Subcutaneous adipose tissue (tissue), 4 donors: ENCODE results near the gene ABCA5. TPM values are rescaled to one million over a fixed set of nuclear protein-coding genes. Genes with fewer than 3 reads are reported as not detected.

Experiments
- CTCF ChIP-seq: fragments of 450-650 bp; IDR thresholded peaks from one replicate; pipeline ENCODE4 v1.5.1; 2016; ENCODE audit warnings: low read depth, mild to moderate bottlenecking, control low read depth, antibody characterized with exemption, moderate library complexity
- total RNA-seq, 4 donors: library from RNA; depleted of rRNA; stranded (reverse); fragments of >200 nt; gene quantifications; one replicate each; pipeline ENCODE4 v1.1.0, GENCODE V29; 2016

ABCA5 gene
- total RNA-seq, 4 donors from 2014 or later = 58.3 to 91.8 (median 84.1) TPM

GRCh38 chr17:69314246-69315065 lies 12.5 kb downstream of the ABCA5 start:
- TF ChIP-seq CTCF = no peak

GRCh38 chr17:69305177-69305576 lies 21.8 kb downstream of the ABCA5 start:
- no peak for TF ChIP-seq CTCF

GRCh38 chr17:69302682-69303081 lies 24.3 kb downstream of the ABCA5 start:
- TF ChIP-seq CTCF = no peak

- TF ChIP-seq CTCF = no peak
These were observed 26.7 kb downstream of the ABCA5 start for GRCh38 chr17:69300222-69300621.

GRCh38 chr17:69287168-69287567 lies 39.8 kb downstream of the ABCA5 start:
- no peak for TF ChIP-seq CTCF

- no peak for TF ChIP-seq CTCF
These were observed 40.7 kb downstream of the ABCA5 start for GRCh38 chr17:69286257-69286656.

- no peak for TF ChIP-seq CTCF
These were observed 42.3 kb downstream of the ABCA5 start for GRCh38 chr17:69284646-69285045.
